Activated CD8-positive, alpha-beta memory T cell treated with anti-CD3 and anti-CD28 coated beads for 4 hours (primary cell): ENCODE measurements around the gene POLE4.

Source experiments
- DNase-seq, 2 donors: peaks; one replicate each; pipeline ENCODE4 v3.0.0-alpha.2; 2020; ENCODE audit warnings: low read depth in 2 of 2

POLE4 gene

GRCh38 chr2:74991977-74992376 is 33.5 kb downstream of the POLE4 start:
- DNase-seq, result no peak

GRCh38 chr2:74999468-74999867 is 41.0 kb downstream of the POLE4 start:
- no peak for DNase-seq

- no peak for DNase-seq
These were observed 43.6 kb downstream of the POLE4 start for GRCh38 chr2:75002007-75002406.

DNA sequence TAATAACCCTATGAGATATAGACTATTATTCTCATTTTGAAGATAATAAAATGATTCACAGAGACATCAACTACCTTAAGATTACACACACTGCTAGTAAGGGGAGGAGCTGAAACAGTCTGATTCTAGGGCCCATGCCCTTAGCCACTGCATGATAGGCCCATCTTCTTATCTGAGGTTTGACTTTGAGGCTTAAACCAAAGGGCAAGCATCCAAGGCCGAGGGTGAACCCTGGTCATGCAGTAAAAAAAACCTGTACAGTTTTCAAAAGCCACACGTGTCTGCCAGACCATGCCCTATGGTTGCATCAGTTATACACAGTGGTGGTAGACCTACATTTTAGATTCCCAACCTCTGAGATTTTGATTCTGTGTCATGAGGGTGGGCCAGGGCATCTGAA is 44.8 kb downstream of the POLE4 start:
- no peak for DNase-seq

GRCh38 chr2:75003773-75004172 is 45.3 kb downstream of the POLE4 start:
- DNase-seq, result no peak

DNA sequence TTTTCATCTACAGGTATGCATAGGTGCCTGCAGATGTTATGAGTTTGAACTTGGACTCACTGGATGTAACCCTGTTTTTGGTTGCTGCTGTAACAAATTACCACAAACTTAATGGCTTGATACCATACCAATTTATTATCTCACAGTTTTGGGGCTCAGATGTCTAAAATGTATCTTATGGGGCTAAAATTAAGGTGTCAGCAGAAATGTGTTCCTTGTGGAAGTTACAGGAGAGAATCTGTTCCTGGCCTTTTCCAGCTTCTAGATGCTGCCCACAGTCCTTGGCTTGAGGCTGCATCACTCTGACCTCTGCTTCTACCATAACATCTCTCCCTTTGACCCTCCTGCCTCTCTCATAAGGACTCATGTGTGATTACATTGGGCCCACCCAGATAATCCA is 47.6 kb downstream of the POLE4 start:
- no peak for DNase-seq

GRCh38 chr2:75007061-75007460 is 48.6 kb downstream of the POLE4 start:
- DNase-seq, result no peak

DNA sequence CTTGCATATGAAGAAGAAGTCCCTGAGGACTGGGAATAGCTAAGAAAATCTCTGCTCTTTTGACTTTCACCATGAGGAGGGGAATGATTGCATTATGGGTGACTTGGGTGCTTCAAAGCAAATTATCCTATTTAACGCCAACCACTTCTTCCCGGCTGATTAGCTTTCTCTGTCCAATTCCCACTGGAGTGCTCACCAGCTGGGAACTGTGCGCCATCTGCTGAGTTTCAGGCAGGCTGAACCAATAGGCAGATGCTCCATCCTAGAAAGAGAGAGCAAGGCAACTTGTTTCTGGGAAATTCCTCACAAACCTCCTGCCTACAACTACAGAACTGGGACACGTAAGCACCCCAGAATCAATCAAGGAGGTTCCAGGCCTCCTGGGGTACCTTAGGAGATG is 49.4 kb downstream of the POLE4 start:
- DNase-seq, result no peak

GRCh38 chr2:75010571-75010970 is 52.1 kb downstream of the POLE4 start:
- no peak for DNase-seq

DNA sequence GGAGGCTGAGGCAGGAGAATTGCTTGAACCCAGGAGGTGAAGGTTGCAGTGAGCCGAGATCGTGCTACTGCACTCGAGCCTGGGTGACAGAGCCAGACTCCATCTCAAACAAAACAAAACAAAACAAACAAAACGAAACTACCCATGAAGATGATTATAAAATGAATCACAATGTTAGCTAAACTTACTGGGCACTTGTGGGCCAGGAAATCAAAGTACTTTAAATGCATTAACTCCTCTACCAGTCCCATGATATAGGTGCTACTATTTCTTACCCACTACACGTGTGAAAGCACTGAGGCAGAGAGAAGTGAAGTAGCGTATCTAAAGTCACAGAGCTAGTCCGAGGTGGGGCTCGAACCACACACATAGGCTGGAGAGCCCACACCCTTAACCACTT is 53.6 kb downstream of the POLE4 start:
- no peak for DNase-seq

GRCh38 chr2:75018162-75018561 is 59.7 kb downstream of the POLE4 start:
- no peak for DNase-seq
